Smooth muscle cell (in vitro differentiated cells): ENCODE measurements around the gene DCLK1. TPM values are rescaled to one million over a fixed set of nuclear protein-coding genes. Genes with fewer than 3 reads are reported as not detected.

ENCODE experiments used
- DNase-seq: peaks from one replicate; lab custom pipeline; 2025; ENCODE audit not compliant: unreplicated experiment; lab: John Stamatoyannopoulos, UW
- H2AFZ ChIP-seq: fragments of 200-600 bp; sonication (generic); 2 replicates; pipeline ENCODE4 v1.6.0; 2016; ENCODE audit warnings: antibody characterized with exemption, low read depth, mild to moderate bottlenecking
- H3F3A ChIP-seq: fragments of 200-600 bp; sonication (generic); 2 replicates; pipeline ENCODE4 v1.6.0; 2017; ENCODE audit warnings: antibody characterized with exemption, low read depth
- H3K27ac ChIP-seq: fragments of 200-600 bp; sonication (generic); 2 replicates; pipeline ENCODE4 v1.5.1; 2016; ENCODE audit warnings: low read depth, mild to moderate bottlenecking
- H3K27me3 ChIP-seq: fragments of 200-600 bp; sonication (generic); 2 replicates; pipeline ENCODE4 v1.6.1; 2016; ENCODE audit warnings: low read depth, mild to moderate bottlenecking
- H3K36me3 ChIP-seq: fragments of 200-600 bp; sonication (generic); 2 replicates; pipeline ENCODE4 v1.5.1; 2016; ENCODE audit warnings: low read depth
- H3K4me1 ChIP-seq: fragments of 200-600 bp; sonication (generic); 2 replicates; pipeline ENCODE4 v1.5.1; 2016; ENCODE audit warnings: low read depth
- H3K4me2 ChIP-seq: fragments of 200-600 bp; sonication (generic); 2 replicates; pipeline ENCODE4 v1.6.0; 2016; ENCODE audit warnings: mild to moderate bottlenecking
- H3K4me3 ChIP-seq: fragments of 200-600 bp; sonication (generic); 2 replicates; pipeline ENCODE4 v1.5.1; 2016; ENCODE audit warnings: mild to moderate bottlenecking
- H3K79me2 ChIP-seq: fragments of 200-600 bp; sonication (generic); 2 replicates; pipeline ENCODE4 v1.6.0; 2016; ENCODE audit warnings: low read depth, mild to moderate bottlenecking
- H3K9ac ChIP-seq: fragments of 200-600 bp; sonication (generic); 2 replicates; pipeline ENCODE4 v1.6.0; 2016; ENCODE audit warnings: low read depth
- H3K9me3 ChIP-seq: fragments of 200-600 bp; sonication (generic); replicated peaks from 2 replicates; pipeline ENCODE4 v1.5.1; 2016; ENCODE audit warnings: low read depth
- H4K20me1 ChIP-seq: fragments of 200-600 bp; sonication (generic); 2 replicates; pipeline ENCODE4 v1.6.0; 2016; ENCODE audit warnings: low read depth
- CTCF ChIP-seq: fragments of 200-600 bp; sonication (generic); IDR thresholded peaks from 2 replicates; pipeline ENCODE4 v1.5.1; 2017; ENCODE audit warnings: borderline replicate concordance, mild to moderate bottlenecking, antibody characterized with exemption; ENCODE audit not compliant: insufficient read depth, poor library complexity, severe bottlenecking
- WGBS: methylation state at CpG from one replicate; pipeline ENCODE4 v1.1.7; 2016; ENCODE audit warnings: low lambda C conversion rate; 5-methylcytosine and 5-hydroxymethylcytosine counted together
- polyA plus RNA-seq: library from polyadenylated mRNA; unstranded; fragments of >200 nt; fragmentation: Nextera tagmentation; extraction: Ambion mirVana; gene quantifications from 2 replicates; pipeline ENCODE4 v1.2.1, GENCODE V29; 2016
- total RNA-seq: library from RNA; depleted of rRNA; stranded (reverse); fragments of >200 nt; gene quantifications from 2 replicates; pipeline ENCODE4 v1.2.3, GENCODE V29; 2014

The DCLK1 gene
- total and polyA plus RNA-seq, 2 experiments from 2014 or later, result 0.72 TPM; not detected in 1

- Histone ChIP-seq H3K4me3 (no peak overlapping the region), H3K4me2 (peak overlapping the region; percentile 29)
Observed at GRCh38 chr13:36028359-36029025, 102.7 kb downstream of the DCLK1 start.

DNA sequence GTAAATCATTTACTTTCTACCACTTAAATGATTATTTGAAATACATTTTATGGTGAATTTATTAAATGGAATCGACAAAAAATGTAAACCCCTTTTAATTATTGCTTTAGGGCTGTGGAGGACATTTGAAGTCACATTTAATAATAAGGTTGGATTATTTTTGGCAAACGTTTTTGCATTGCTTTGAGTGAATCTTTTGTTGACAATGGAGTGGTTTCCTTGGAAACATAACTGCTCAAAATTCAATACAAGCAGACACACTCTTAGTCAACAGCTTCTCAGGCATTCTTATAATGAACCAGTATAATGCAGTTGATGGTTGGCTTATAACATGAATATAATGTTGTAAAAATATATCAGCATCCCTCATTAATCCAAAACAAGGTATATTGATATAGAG lies 104.7 kb downstream of the DCLK1 start:
- H3K27ac ChIP-seq, result no peak overlapping the region
- no peaks in the 10 kb centered on the region for H3K79me2 ChIP-seq
- no peak overlapping the region for H3K4me3 ChIP-seq
- peaks cover 3% of the 10 kb centered on the region for H3F3A ChIP-seq
- no peaks in the 10 kb centered on the region for H3K27me3 ChIP-seq
- no peak for TF ChIP-seq CTCF
- H2AFZ ChIP-seq, result no peak overlapping the region
- H4K20me1 ChIP-seq, result no peaks in the 10 kb centered on the region
- no peaks in the 10 kb centered on the region for H3K36me3 ChIP-seq
- no peak overlapping the region for H3K9ac ChIP-seq
- peaks cover 18% of the 10 kb centered on the region for H3K4me1 ChIP-seq
- no peak overlapping the region for H3K4me2 ChIP-seq
- 73% methylated on average over 2 of the region's 2 CpGs for WGBS
- no peak for DNase-seq
- H3K9me3 ChIP-seq, result no peaks in the 10 kb centered on the region

More at GRCh38 chr13:36028359-36029025, 102.7 kb downstream of the DCLK1 start:
- DNase-seq, result no peak
- Histone ChIP-seq H2AFZ (no peak overlapping the region), H4K20me1 (no peaks in the 10 kb centered on the region), H3K79me2 (no peaks in the 10 kb centered on the region), H3F3A (peaks cover 3% of the 10 kb centered on the region), H3K27ac (peak overlapping the region; percentile 93), H3K9me3 (no peaks in the 10 kb centered on the region), H3K36me3 (no peaks in the 10 kb centered on the region), H3K27me3 (no peaks in the 10 kb centered on the region), H3K4me1 (peaks cover 18% of the 10 kb centered on the region), H3K9ac (peak overlapping the region; percentile 64)
- TF ChIP-seq CTCF, result no peak
- 83% methylated on average over 6 of the region's 6 CpGs for WGBS

DNA sequence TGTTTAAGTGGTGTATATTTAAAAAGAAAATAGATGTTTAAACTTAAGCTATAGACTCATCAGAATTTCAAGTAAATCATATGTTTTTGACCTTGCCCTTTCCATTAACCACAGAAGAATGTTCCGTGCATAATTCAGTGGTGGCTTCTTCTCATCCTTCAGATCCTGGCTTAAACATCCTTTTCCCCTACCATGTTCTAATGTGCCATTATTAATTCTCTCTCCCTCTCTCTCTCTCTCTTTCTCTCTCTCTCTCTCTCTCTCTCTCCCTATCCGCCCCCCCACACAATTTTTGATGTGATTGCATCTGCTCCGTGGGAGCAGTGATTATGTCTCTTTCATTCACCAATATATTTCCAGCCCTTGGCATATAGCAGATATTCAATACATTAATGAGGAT lies 116.4 kb downstream of the DCLK1 start:
- Histone ChIP-seq H3F3A (no peaks in the 10 kb centered on the region), H3K4me3 (no peak overlapping the region), H2AFZ (no peak overlapping the region), H3K9me3 (peaks cover 3% of the 10 kb centered on the region), H3K79me2 (no peaks in the 10 kb centered on the region), H3K36me3 (no peaks in the 10 kb centered on the region), H4K20me1 (no peaks in the 10 kb centered on the region), H3K4me2 (no peak overlapping the region), H3K27me3 (no peaks in the 10 kb centered on the region), H3K4me1 (no peaks in the 10 kb centered on the region), H3K9ac (no peak overlapping the region), H3K27ac (no peak overlapping the region)
- WGBS, result 92% methylated on average over 3 of the region's 3 CpGs
- DNase-seq, result no peak
- TF ChIP-seq CTCF, result no peak
